Ishikawa (cell line): Measurements from ENCODE around the gene STK32C.

Experiments used
- CEBPB ChIP-seq: IDR thresholded peaks from 2 replicates; pipeline ENCODE4 v1.6.1; 2012
- CREB1 ChIP-seq: IDR thresholded peaks from 2 replicates; pipeline ENCODE4 v1.6.1; 2012; ENCODE audit warnings: low read depth
- EGR1 ChIP-seq: IDR thresholded peaks from 2 replicates; pipeline ENCODE4 v1.6.1; 2012
- EP300 ChIP-seq: IDR thresholded peaks from 2 replicates; pipeline ENCODE4 v1.6.1; 2012; ENCODE audit warnings: borderline replicate concordance
- FOXM1 ChIP-seq: IDR thresholded peaks from 2 replicates; pipeline ENCODE4 v1.6.1; 2012; ENCODE audit warnings: low read depth, borderline replicate concordance
- NFIC ChIP-seq: IDR thresholded peaks from 2 replicates; pipeline ENCODE4 v1.6.1; 2012
- RAD21 ChIP-seq: IDR thresholded peaks from 2 replicates; pipeline ENCODE4 v1.6.1; 2012; ENCODE audit warnings: low read depth
- TAF1 ChIP-seq: IDR thresholded peaks from 2 replicates; pipeline ENCODE4 v1.6.1; 2012; ENCODE audit warnings: low read depth, mild to moderate bottlenecking
- TCF12 ChIP-seq: IDR thresholded peaks from 2 replicates; pipeline ENCODE4 v1.6.1; 2012; ENCODE audit warnings: low read depth
- TEAD4 ChIP-seq: IDR thresholded peaks from 2 replicates; pipeline ENCODE4 v1.6.1; 2012
- YY1 ChIP-seq: IDR thresholded peaks from 2 replicates; pipeline ENCODE4 v1.6.1; 2012; ENCODE audit warnings: low read depth
- ZBTB7A ChIP-seq: IDR thresholded peaks from 2 replicates; pipeline ENCODE4 v1.6.1; 2012; ENCODE audit warnings: low read depth
- TF ChIP-seq, protein P1 (sequence below): IDR thresholded peaks from 2 replicates; pipeline ENCODE4 v1.6.1; 2012
- TF ChIP-seq, protein P2 (sequence below): IDR thresholded peaks from 2 replicates; pipeline ENCODE4 v1.6.1; 2012
- TF ChIP-seq, protein P3 (sequence below): IDR thresholded peaks from 2 replicates; pipeline ENCODE4 v1.6.1; 2012; ENCODE audit warnings: low read depth, mild to moderate bottlenecking

Gene STK32C

DNA sequence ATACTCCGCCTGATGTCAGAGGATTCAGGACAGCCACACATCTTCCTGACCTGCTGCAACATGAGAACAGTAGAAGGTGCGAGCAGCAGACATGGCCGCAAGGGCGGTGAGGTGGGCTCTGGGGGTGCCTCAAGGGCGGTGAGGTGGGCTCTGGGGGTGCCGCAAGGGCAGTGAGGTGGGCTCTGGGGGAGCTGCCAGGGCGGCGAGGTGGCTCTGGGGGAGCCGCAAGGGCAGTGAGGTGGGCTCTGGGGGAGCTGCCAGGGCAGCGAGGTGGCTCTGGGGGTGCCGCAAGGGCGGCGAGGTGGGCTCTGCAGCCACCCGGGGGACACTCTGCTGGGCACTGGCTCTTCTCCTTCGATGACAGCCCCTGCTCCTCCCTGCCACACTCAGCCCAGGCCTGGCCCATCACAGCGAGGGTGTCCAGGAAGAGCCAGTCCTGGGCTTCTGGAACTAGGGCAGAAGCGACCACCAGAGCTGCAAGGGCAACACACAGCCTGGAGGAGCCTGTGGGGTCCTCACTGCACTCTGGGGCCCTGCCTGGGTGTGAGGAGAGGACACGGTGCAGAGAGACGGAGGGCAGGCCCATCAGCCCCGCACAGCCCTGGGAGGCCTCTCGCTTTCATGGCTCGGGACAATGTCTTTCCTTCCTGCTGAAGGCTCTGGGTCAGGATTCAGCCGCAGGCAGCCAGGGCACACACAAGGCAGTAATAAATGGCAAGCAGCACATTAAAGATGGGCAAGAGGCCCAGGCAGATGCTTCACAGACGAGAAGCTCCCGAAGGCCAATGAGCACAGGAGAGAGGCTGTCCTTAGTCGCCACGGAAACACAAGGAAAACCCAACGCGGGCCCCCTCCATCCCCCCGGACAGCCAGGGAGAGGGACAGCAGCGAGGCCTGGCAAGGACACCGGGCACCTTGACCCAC lies 42.5 kb downstream of the STK32C start:
- no peak for TF ChIP-seq YY1
- no peak for TF ChIP-seq EGR1
- no peak for TF ChIP-seq CREB1
- TF ChIP-seq, protein P1, sequence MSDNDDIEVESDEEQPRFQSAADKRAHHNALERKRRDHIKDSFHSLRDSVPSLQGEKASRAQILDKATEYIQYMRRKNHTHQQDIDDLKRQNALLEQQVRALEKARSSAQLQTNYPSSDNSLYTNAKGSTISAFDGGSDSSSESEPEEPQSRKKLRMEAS, result no peak
- TF ChIP-seq, protein P2, sequence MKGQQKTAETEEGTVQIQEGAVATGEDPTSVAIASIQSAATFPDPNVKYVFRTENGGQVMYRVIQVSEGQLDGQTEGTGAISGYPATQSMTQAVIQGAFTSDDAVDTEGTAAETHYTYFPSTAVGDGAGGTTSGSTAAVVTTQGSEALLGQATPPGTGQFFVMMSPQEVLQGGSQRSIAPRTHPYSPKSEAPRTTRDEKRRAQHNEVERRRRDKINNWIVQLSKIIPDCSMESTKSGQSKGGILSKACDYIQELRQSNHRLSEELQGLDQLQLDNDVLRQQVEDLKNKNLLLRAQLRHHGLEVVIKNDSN, result no peak
- TF ChIP-seq, protein P3, sequence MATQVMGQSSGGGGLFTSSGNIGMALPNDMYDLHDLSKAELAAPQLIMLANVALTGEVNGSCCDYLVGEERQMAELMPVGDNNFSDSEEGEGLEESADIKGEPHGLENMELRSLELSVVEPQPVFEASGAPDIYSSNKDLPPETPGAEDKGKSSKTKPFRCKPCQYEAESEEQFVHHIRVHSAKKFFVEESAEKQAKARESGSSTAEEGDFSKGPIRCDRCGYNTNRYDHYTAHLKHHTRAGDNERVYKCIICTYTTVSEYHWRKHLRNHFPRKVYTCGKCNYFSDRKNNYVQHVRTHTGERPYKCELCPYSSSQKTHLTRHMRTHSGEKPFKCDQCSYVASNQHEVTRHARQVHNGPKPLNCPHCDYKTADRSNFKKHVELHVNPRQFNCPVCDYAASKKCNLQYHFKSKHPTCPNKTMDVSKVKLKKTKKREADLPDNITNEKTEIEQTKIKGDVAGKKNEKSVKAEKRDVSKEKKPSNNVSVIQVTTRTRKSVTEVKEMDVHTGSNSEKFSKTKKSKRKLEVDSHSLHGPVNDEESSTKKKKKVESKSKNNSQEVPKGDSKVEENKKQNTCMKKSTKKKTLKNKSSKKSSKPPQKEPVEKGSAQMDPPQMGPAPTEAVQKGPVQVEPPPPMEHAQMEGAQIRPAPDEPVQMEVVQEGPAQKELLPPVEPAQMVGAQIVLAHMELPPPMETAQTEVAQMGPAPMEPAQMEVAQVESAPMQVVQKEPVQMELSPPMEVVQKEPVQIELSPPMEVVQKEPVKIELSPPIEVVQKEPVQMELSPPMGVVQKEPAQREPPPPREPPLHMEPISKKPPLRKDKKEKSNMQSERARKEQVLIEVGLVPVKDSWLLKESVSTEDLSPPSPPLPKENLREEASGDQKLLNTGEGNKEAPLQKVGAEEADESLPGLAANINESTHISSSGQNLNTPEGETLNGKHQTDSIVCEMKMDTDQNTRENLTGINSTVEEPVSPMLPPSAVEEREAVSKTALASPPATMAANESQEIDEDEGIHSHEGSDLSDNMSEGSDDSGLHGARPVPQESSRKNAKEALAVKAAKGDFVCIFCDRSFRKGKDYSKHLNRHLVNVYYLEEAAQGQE, result no peak
- TF ChIP-seq TAF1, result no peak
- TF ChIP-seq TEAD4, result no peak
- TF ChIP-seq ZBTB7A, result no peak

DNA sequence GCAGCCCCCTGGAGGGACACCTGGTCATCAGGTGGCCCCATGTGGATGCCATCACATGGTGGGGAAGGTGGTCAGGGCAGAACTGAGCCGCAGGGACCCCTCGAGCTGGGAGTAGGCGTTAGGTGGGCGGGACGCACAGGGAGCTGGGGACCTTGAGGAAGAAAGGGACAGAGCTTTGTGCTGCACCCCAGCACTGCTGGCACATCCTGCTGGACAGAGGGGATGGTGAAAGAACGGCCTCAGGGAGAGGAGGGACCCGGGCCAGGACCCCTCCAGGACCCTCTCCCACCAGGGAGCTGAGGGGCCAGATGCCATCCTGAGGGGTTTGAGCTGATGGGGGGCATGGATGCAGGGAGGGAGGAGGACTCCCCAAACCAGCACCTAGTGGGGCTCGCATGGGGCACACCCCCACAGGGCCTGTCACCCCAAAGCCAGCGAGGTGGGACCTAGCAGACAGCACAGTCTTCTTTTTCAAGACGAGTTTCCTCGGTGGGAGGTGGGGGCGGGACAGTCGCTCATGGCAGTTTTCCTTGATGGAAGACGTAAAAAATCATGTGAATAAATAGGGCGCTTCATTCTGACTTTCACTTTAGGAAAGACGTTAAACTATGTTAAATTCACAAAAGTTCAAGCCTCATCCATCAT lies 43.3 kb downstream of the STK32C start:
- TF ChIP-seq CEBPB (no peak), TAF1 (no peak), YY1 (no peak), CREB1 (no peak), TCF12 (no peak), TEAD4 (no peak), RAD21 (no peak), EP300 (no peak)
- TF ChIP-seq, protein P3, result no peak
- TF ChIP-seq, protein P1, result no peak

DNA sequence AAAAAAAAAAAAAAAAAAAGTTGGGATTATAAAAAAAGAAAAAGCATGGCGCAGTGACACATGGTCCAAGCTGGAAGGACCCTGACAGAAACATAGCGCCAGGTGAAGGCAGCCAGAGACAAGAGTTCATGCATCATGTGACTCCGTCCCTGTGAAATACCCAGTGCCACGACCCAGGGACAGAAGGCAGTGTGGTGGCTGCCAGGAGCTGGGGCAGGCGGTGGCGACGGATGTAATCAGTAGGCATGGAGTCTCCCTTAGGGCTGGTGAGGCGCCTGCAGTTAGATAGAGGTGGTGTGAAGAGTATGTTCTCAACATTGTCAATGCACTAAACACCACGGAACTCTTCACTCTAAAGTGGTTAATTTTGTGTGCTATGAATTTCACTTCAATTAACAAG lies 43.9 kb downstream of the STK32C start:
- TF ChIP-seq, protein P1, result no peak
- TF ChIP-seq, protein P2, result no peak
- no peak for TF ChIP-seq ZBTB7A
- no peak for TF ChIP-seq RAD21
- no peak for TF ChIP-seq CEBPB
- no peak for TF ChIP-seq YY1
- TF ChIP-seq NFIC, result no peak
- no peak for TF ChIP-seq FOXM1
- TF ChIP-seq TEAD4, result no peak
- no peak for TF ChIP-seq EP300
- TF ChIP-seq, protein P3, result no peak
- no peak for TF ChIP-seq EGR1
- no peak for TF ChIP-seq CREB1
- no peak for TF ChIP-seq TCF12
- no peak for TF ChIP-seq TAF1
